ENCODE results near the gene CXXC5.

DNA sequence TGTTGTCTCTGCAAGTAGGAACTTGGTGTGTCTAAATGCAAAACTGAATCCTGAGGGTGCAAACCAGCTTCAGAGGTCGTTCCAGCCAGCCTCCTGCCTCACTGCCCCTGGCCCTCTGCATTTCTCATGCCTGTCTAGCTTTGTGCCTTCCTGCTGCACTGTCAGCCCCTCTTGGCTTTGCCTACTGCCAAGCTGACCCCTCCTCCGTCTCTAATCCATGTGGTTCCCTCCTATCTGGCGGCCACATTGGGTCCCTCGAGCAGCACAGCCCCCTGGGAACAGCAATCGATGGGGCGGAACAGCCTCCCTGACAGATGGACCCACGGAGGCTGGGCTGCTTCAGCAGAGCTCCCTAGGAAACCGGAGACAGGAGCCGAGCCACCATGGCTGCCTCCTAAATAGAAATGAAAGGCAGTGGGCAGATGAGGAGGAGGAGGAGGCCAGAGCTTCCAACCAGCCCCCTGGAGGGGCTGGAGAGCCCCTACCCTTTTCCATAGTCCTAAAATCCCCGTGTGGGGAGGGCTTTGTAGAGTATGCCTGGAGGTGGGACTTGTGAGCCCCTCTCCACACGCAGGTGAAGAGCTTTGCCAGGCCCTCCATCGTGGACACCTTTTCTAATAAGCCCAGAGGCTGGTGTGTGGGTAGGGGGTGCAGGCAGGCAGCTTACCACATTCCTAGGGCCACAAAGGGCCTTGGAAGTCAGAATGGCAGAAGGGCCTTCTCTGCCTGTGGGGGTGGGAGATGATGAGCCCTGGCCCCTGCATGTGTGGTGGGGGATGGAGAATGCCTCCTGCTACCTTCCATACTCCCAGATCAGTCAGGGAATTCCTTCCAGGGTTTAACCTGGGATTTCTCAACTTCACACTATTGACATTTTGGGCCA is 9.2 kb upstream of the CXXC5 start:
- TF ChIP-seq, protein P1, sequence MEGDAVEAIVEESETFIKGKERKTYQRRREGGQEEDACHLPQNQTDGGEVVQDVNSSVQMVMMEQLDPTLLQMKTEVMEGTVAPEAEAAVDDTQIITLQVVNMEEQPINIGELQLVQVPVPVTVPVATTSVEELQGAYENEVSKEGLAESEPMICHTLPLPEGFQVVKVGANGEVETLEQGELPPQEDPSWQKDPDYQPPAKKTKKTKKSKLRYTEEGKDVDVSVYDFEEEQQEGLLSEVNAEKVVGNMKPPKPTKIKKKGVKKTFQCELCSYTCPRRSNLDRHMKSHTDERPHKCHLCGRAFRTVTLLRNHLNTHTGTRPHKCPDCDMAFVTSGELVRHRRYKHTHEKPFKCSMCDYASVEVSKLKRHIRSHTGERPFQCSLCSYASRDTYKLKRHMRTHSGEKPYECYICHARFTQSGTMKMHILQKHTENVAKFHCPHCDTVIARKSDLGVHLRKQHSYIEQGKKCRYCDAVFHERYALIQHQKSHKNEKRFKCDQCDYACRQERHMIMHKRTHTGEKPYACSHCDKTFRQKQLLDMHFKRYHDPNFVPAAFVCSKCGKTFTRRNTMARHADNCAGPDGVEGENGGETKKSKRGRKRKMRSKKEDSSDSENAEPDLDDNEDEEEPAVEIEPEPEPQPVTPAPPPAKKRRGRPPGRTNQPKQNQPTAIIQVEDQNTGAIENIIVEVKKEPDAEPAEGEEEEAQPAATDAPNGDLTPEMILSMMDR (conservative IDR thresholded peaks at IDR 0.05; ENCODE audit: low read length): no peak
- no peak for TF ChIP-seq EZH2phosphoT487 (IDR thresholded peaks at IDR 0.05; ENCODE audit: borderline replicate concordance, low read depth, low read length)
